GM10266 (cell line): Measurements from ENCODE around the gene SIK3.

ENCODE experiments used
- DNase-seq: peaks from one replicate; pipeline ENCODE4 v3.0.0; 2012; ENCODE audit errors: extremely low spot score
- CTCF ChIP-seq: IDR thresholded peaks from 2 replicates; pipeline ENCODE4 v1.5.1; 2012; ENCODE audit warnings: mild to moderate bottlenecking, low read depth; ENCODE audit not compliant: control insufficient read depth, insufficient read depth; ENCODE audit errors: missing control alignments

Gene SIK3

GRCh38 chr11:116855413-116855812, 242.8 kb downstream of the SIK3 start:
- TF ChIP-seq CTCF = no peak

GRCh38 chr11:116853461-116854073, 244.7 kb downstream of the SIK3 start:
- TF ChIP-seq CTCF = no peak
- peak; percentile 86 for DNase-seq

More at GRCh38 chr11:116855413-116855812, 242.8 kb downstream of the SIK3 start:
- no peak for DNase-seq

- no peak for DNase-seq
- TF ChIP-seq CTCF = no peak
Observed at GRCh38 chr11:116852261-116853031, 245.8 kb downstream of the SIK3 start.

GRCh38 chr11:116851626-116852025, 246.6 kb downstream of the SIK3 start:
- DNase-seq = no peak
- TF ChIP-seq CTCF = no peak

- no peak for DNase-seq
Observed at GRCh38 chr11:116849486-116849885, 248.7 kb downstream of the SIK3 start.

GRCh38 chr11:116849060-116849459, 249.2 kb downstream of the SIK3 start:
- no peak for TF ChIP-seq CTCF
- DNase-seq = no peak

More at GRCh38 chr11:116849486-116849885, 248.7 kb downstream of the SIK3 start:
- TF ChIP-seq CTCF = no peak

- TF ChIP-seq CTCF = no peak
- no peak for DNase-seq
Observed at GRCh38 chr11:116847612-116848011, 250.6 kb downstream of the SIK3 start.
